GM12878 (cell line): ENCODE measurements around the gene ENTREP3. TPM values are rescaled to one million over a fixed set of nuclear protein-coding genes. Genes with fewer than 3 reads are reported as not detected.

Experiments
- ATAC-seq: fragments of 200-7000 bp; cut with Tn5 transposase; 3 replicates; pipeline ENCODE4 v1.9.1; 2020; ENCODE audit warnings: mild to moderate bottlenecking, moderate library complexity
- BruUV-seq: library from RNA; stranded (reverse); fragments of 400-500 nt; replicated peaks from 2 replicates; lab custom pipeline; 2021; lab: Mats Ljungman, UMichigan
- CTCF ChIA-PET: fragments of 300-600 bp; sonication (Branson Sonifier 250); formaldehyde crosslinking; extraction: SDS; loops from one replicate; lab custom pipeline; 2021; ENCODE audit warnings: inconsistent platforms; lab: Yijun Ruan, JAX
- POLR2A ChIA-PET: fragments of 350-600 bp; formaldehyde crosslinking; extraction: SDS; loops from one replicate; lab custom pipeline; 2021; ENCODE audit warnings: inconsistent platforms; lab: Charles Lee
- RAD21 ChIA-PET: fragments of 300-600 bp; sonication (Branson Sonifier 250); formaldehyde crosslinking; loops from one replicate; lab custom pipeline; 2023; ENCODE audit warnings: antibody characterized with exemption; ENCODE audit not compliant: unreplicated experiment; lab: Charles Lee
- SMC1A ChIA-PET: fragments of 300-600 bp; sonication (Branson Sonifier 250); formaldehyde crosslinking; loops from one replicate; lab custom pipeline; 2023; ENCODE audit not compliant: unreplicated experiment, uncharacterized antibody; lab: Charles Lee
- DNase-seq: peaks from one replicate; pipeline ENCODE4 v3.0.0-alpha.2; 2011; ENCODE audit warnings: low read depth, low spot score
- FAIRE-seq: peaks from 3 replicates; lab custom pipeline; 2011; peaks lifted over from hg19 to GRCh38; lab: Jason Lieb, UNC
- H2AFZ ChIP-seq: 2 replicates; pipeline ENCODE4 v1.6.0; 2011; ENCODE audit warnings: low read depth, low read length, control low read depth; ENCODE audit not compliant: control insufficient read depth
- H3K27ac ChIP-seq: 2 replicates; pipeline ENCODE4 v1.5.1; 2011; ENCODE audit warnings: control low read depth; ENCODE audit not compliant: control insufficient read depth, insufficient read depth
- H3K27me3 ChIP-seq, 2 experiments: replicated peaks in 1 of 2; 2 replicates each; pipeline versions ENCODE4 v1.6.0 to v1.6.1; 2011; ENCODE audit warnings: low read length in 1 of 2; ENCODE audit not compliant: control insufficient read depth in 2 of 2, insufficient read depth in 2 of 2
- H3K36me3 ChIP-seq, 2 experiments: 2 replicates each; pipeline ENCODE4 v1.5.1; 2011; ENCODE audit warnings: low read length in 1 of 2; ENCODE audit not compliant: control insufficient read depth in 2 of 2, insufficient read depth in 2 of 2
- H3K4me1 ChIP-seq: 2 replicates; pipeline ENCODE4 v1.6.1; 2011; ENCODE audit warnings: mild to moderate bottlenecking, low read length, moderate library complexity, mixed read lengths; ENCODE audit not compliant: control insufficient read depth, insufficient read depth
- H3K4me2 ChIP-seq: 2 replicates; pipeline ENCODE4 v1.6.0; 2011; ENCODE audit warnings: control low read depth; ENCODE audit not compliant: control insufficient read depth, insufficient read depth
- H3K4me3 ChIP-seq: fragments of 200-600 bp; sonication (generic); 2 replicates; pipeline ENCODE4 v1.5.1; 2016
- H3K79me2 ChIP-seq: 2 replicates; pipeline ENCODE4 v1.6.0; 2011; ENCODE audit warnings: low read length; ENCODE audit not compliant: control insufficient read depth, insufficient read depth
- H3K9ac ChIP-seq: 2 replicates; pipeline ENCODE4 v1.8.0; 2011; ENCODE audit warnings: low read length, control low read depth, mixed read lengths; ENCODE audit not compliant: control insufficient read depth, insufficient read depth
- H3K9me3 ChIP-seq: replicated peaks from 3 replicates; pipeline ENCODE4 v1.5.1; 2011; ENCODE audit warnings: mild to moderate bottlenecking, low read length; ENCODE audit not compliant: control insufficient read depth, insufficient read depth
- H4K20me1 ChIP-seq: 2 replicates; pipeline ENCODE4 v1.6.0; 2011; ENCODE audit not compliant: control insufficient read depth, insufficient read depth
- BCL11A ChIP-seq: IDR thresholded peaks from 2 replicates; pipeline ENCODE4 v1.6.1; 2011; ENCODE audit warnings: low read depth, low read length
- CEBPB ChIP-seq, 2 experiments: fragments of 150-350 bp in 1 of 2; IDR thresholded peaks; 2 replicates each; pipeline ENCODE4 v1.6.1; 2012 to 2014; ENCODE audit warnings: low read depth in 2 of 2, low read length in 2 of 2, borderline replicate concordance in 1 of 2, inconsistent platforms in 1 of 2
- EGR1 ChIP-seq, 2 experiments: IDR thresholded peaks; 1 replicate in 1 of 2; 2 replicates in 1 of 2; pipeline ENCODE4 v1.6.1; 2011 to 2012; ENCODE audit warnings: low read depth in 2 of 2, low read length in 2 of 2, borderline replicate concordance in 1 of 2, mild to moderate bottlenecking in 1 of 2, moderate library complexity in 1 of 2
- FOXK2 ChIP-seq: fragments of 450-650 bp; IDR thresholded peaks from 2 replicates; pipeline ENCODE4 v1.6.1; 2017; ENCODE audit warnings: mild to moderate bottlenecking, moderate library complexity
- POLR2A ChIP-seq: IDR thresholded peaks from 2 replicates; pipeline ENCODE4 v1.6.1; 2011; ENCODE audit warnings: low read depth, mild to moderate bottlenecking, low read length
- STAT1 ChIP-seq: fragments of 450-650 bp; conservative IDR thresholded peaks from 2 replicates; pipeline ENCODE4 v1.6.1; 2014; ENCODE audit warnings: antibody characterized with exemption, mild to moderate bottlenecking
- STAT3 ChIP-seq: IDR thresholded peaks from 2 replicates; pipeline ENCODE4 v1.6.1; 2011; ENCODE audit warnings: low read depth, low read length, improper control_type of control experiment
- WGBS: methylation state at CpG from one replicate; pipeline ENCODE4 v1.1.6; 2016; ENCODE audit warnings: low lambda C conversion rate; ENCODE audit not compliant: insufficient replicate concordance, insufficient coverage; ENCODE audit errors: missing lambda C conversion rate; 5-methylcytosine and 5-hydroxymethylcytosine counted together
- in situ Hi-C: fragments of 300-500 bp; cut with MboI; formaldehyde crosslinking; loops from 9 replicates; pipeline ENCODE4 v1.14.3; 2018; ENCODE audit warnings: mixed read lengths
- intact Hi-C: fragments of 100-400 bp; cut with micrococcal nuclease; formaldehyde crosslinking; loops from one replicate; pipeline ENCODE4 v1.14.2; 2022; ENCODE audit not compliant: unreplicated experiment
- polyA plus RNA-seq, 11 experiments: library from polyadenylated mRNA; depleted of rRNA in 4 of 11; unstranded in 6 of 11; stranded (reverse) in 5 of 11; fragments of >200 nt; fragmentation: Nextera tagmentation in 4 of 11; fragmentation: Illumina TruSeq in 1 of 11; extraction: Ambion mirVana in 4 of 11; extraction: Trizol in 1 of 11; gene quantifications; 1 replicate in 1 of 11; 2 replicates in 10 of 11; pipeline versions ENCODE4 v1.2.1 to v1.2.3, GENCODE V29; 2011 to 2016; ENCODE audit warnings: inconsistent platforms in 2 of 11, missing spikeins in 2 of 11, low read depth in 1 of 11
- total RNA-seq, 4 experiments: library from RNA; depleted of rRNA in 3 of 4; stranded (reverse); fragments of >200 nt in 3 of 4; fragmentation: Illumina TruSeq in 1 of 4; extraction: Trizol in 1 of 4; gene quantifications; 2 replicates each; pipeline versions ENCODE4 v1.2.1 to v1.2.3, GENCODE V29; 2013 to 2021
- TF ChIP-seq, protein P1 (sequence below): fragments of 450-650 bp; IDR thresholded peaks from 2 replicates; pipeline ENCODE4 v1.6.1; 2018; ENCODE audit warnings: mild to moderate bottlenecking, low read depth, moderate library complexity; ENCODE audit not compliant: partially characterized antibody
- TF ChIP-seq, protein P2 (sequence below): fragments of 450-650 bp; IDR thresholded peaks from 2 replicates; pipeline ENCODE4 v1.6.1; 2016; ENCODE audit warnings: mild to moderate bottlenecking

ENTREP3 gene
- total and polyA plus RNA-seq, 10 of the 15 experiments (the other 5 are each of a cell fraction or from before 2014, with no cell fraction given) = 1.7 to 31.8 (median 3.9) TPM

DNA sequence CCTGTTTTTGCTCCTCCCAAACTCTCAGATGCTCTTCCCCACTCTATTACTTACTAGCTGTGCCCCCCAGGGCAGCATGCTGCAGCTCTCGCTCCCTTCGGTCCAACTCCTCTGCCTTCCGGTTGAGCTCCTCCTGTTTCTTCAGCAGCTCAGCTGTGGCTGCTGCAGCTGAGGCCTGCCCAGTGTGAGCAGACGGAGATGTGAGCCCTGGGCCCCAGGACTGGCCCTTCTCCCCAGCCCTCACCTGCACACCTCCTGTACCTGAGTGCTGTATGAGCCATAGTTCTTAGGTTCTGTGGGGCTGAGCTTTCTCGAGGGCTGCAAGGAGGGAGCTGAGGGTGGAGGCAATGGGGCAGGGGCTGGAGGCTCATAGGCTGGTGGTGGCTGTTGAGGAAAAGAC is 5.0 kb upstream of the ENTREP3 start:
- FAIRE-seq (no peak), ATAC-seq (no peak), DNase-seq (no peak)
- ChIA-PET RAD21 (interaction anchor here (1.0 to 4.2 kb wide), 2 partner anchors 10 to 63 kb away, joined by 3 to 26 read pairs; no protein-coding TSS in a partner anchor), POLR2A (interaction anchor here (0.6 to 1.7 kb wide), 5 partner anchors 13 to 90 kb away, joined by 3 to 5 read pairs (median 4); partner anchors contain the start of gene CLK2), CTCF (interaction anchor here (1.3 to 4.3 kb wide), 4 partner anchors 10 to 67 kb away, joined by 3 to 78 read pairs (median 12); partner anchors contain the start of gene FDPS), SMC1A (interaction anchor here (0.8 to 1.2 kb wide), 3 partner anchors 8 to 57 kb away, joined by 3 to 4 read pairs (median 3); no protein-coding TSS in a partner anchor)
- no peak overlapping the region for H2AFZ ChIP-seq
- no peaks in the 10 kb centered on the region for H4K20me1 ChIP-seq
- H3K36me3 ChIP-seq = peaks cover 12% of the 10 kb centered on the region in 2 experiments; a peak in 3 of 4 replicates
- intact Hi-C loops (no loop called here), in situ Hi-C loops (no loop called here)
- TF ChIP-seq FOXK2 (no peak), POLR2A (peak; percentile 25; the same call in 1 of the 2 replicates)
- peaks cover 11% of the 10 kb centered on the region for H3K4me1 ChIP-seq
- no peaks in the 10 kb centered on the region for H3K9me3 ChIP-seq
- H3K27me3 ChIP-seq = no peaks in the 10 kb centered on the region
- no peak overlapping the region for H3K9ac ChIP-seq
- H3K27ac ChIP-seq = no peak overlapping the region
- H3K79me2 ChIP-seq = peaks cover 20% of the 10 kb centered on the region
- no TSS peak for BruUV-seq
- H3K4me2 ChIP-seq = peak overlapping the region; percentile 91; the same call in 1 of the 2 replicates
- 94% methylated on average over 5 of the region's 5 CpGs for WGBS
- H3K4me3 ChIP-seq = no peak overlapping the region

DNA sequence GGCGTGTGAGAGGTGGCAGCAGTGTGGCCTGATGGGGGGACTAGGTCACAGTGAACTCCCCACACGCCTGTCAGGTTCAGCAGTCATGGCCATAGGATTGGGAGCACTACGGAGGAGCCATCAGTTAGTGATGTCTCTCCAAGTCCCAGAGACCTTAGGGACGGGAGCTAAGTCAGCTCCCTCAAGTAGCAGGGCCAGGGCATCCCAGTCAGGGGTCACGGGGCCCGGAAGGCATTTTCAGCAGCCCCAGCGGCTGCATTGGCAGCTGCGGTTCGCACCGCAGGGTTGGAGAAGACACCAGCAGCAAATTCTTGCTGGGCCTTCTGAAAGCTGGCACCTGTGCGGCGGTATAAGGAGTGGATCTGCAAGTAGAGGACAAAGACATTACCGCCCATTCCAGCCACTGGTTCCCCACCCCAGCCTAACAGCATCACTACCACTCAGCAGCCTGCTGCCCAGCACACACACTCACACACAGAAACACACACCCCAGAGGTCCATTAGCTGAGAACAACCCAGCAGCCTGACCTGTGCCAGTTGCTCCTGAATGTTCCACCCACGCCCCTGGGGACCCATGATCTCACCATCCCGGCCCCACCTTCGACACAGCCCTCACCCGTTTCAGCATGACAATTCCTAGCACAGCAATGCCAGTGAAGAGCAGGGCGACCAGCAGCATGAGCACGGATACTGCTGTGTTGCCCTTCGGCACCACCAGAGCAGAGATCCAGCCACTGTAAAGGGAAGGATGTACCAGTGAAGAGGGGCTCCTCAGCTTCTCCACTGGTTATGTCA is 972 bp upstream of the ENTREP3 start:
- no peak for TF ChIP-seq BCL11A
- TF ChIP-seq EGR1 (IDR thresholded peaks at IDR 0.05; ENCODE audit: borderline replicate concordance in 1 of 2, low read depth in 2 of 2, low read length in 2 of 2) = no peak
- no peak for TF ChIP-seq CEBPB (IDR thresholded peaks at IDR 0.05; ENCODE audit: borderline replicate concordance in 1 of 2, low read depth in 2 of 2, low read length in 2 of 2)
- TF ChIP-seq, protein P1, sequence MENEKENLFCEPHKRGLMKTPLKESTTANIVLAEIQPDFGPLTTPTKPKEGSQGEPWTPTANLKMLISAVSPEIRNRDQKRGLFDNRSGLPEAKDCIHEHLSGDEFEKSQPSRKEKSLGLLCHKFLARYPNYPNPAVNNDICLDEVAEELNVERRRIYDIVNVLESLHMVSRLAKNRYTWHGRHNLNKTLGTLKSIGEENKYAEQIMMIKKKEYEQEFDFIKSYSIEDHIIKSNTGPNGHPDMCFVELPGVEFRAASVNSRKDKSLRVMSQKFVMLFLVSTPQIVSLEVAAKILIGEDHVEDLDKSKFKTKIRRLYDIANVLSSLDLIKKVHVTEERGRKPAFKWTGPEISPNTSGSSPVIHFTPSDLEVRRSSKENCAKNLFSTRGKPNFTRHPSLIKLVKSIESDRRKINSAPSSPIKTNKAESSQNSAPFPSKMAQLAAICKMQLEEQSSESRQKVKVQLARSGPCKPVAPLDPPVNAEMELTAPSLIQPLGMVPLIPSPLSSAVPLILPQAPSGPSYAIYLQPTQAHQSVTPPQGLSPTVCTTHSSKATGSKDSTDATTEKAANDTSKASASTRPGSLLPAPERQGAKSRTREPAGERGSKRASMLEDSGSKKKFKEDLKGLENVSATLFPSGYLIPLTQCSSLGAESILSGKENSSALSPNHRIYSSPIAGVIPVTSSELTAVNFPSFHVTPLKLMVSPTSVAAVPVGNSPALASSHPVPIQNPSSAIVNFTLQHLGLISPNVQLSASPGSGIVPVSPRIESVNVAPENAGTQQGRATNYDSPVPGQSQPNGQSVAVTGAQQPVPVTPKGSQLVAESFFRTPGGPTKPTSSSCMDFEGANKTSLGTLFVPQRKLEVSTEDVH = no peak
- TF ChIP-seq STAT3 = no peak
- TF ChIP-seq, protein P2, sequence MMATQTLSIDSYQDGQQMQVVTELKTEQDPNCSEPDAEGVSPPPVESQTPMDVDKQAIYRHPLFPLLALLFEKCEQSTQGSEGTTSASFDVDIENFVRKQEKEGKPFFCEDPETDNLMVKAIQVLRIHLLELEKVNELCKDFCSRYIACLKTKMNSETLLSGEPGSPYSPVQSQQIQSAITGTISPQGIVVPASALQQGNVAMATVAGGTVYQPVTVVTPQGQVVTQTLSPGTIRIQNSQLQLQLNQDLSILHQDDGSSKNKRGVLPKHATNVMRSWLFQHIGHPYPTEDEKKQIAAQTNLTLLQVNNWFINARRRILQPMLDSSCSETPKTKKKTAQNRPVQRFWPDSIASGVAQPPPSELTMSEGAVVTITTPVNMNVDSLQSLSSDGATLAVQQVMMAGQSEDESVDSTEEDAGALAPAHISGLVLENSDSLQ = no peak
- no peak for TF ChIP-seq STAT1
- no peaks in the 10 kb centered on the region for H3K9me3 ChIP-seq
- in situ Hi-C loops (loop anchor here (5.0 kb wide), 1 partner anchor 336 kb away; no protein-coding TSS in a partner anchor), intact Hi-C loops (no loop called here)
- no peak for FAIRE-seq
- peaks cover 19% of the 10 kb centered on the region for H3K4me1 ChIP-seq
- no peaks in the 10 kb centered on the region for H3K27me3 ChIP-seq
- RAD21 ChIA-PET = no interaction called here
- H3K79me2 ChIP-seq = peaks cover 17% of the 10 kb centered on the region
- POLR2A ChIA-PET = interaction anchor here (1.4 kb wide), 1 partner anchor 15 kb away, joined by 5 read pairs; a partner anchor contains a TSS
- no peak overlapping the region for H3K4me3 ChIP-seq
- peaks cover 4 to 7% of the 10 kb centered on the region in 2 experiments; a peak in 2 of 4 replicates for H3K36me3 ChIP-seq
- SMC1A ChIA-PET = interaction anchor here (1.2 kb wide), 1 partner anchor 67 kb away, joined by 4 read pairs; no protein-coding TSS in a partner anchor
- CTCF ChIA-PET = interaction anchor here (0.8 to 9.6 kb wide), 3 partner anchors 9 to 68 kb away, joined by 3 to 225 read pairs (median 3); partner anchors contain the start of gene RUSC1
- BruUV-seq = no TSS peak
- DNase-seq = no peak
- no peaks in the 10 kb centered on the region for H4K20me1 ChIP-seq
- H3K4me2 ChIP-seq = peak overlapping the region; percentile 97; the same call in 1 of the 2 replicates
- WGBS = 87% methylated on average over 20 of the region's 20 CpGs
- H3K27ac ChIP-seq = no peak overlapping the region
- no peak overlapping the region for H2AFZ ChIP-seq
- H3K9ac ChIP-seq = no peak overlapping the region
- ATAC-seq = no peak
